Ovary (tissue), 9 donors: ENCODE data around the gene CYP46A1. TPM values are rescaled to one million over a fixed set of nuclear protein-coding genes. Genes with fewer than 3 reads are reported as not detected.

Source experiments
- DNase-seq, 5 donors: peaks; one replicate each; pipeline ENCODE4 v3.0.0-alpha.2; 2019 to 2020
- H3K27ac ChIP-seq, 2 donors: fragments of 200-600 bp; one replicate each; pipeline versions ENCODE4 v1.5.1 to v1.8.0; 2019 to 2022
- H3K27me3 ChIP-seq: fragments of 200-600 bp; one replicate; pipeline ENCODE4 v1.8.0; 2022
- H3K36me3 ChIP-seq: fragments of 200-600 bp; sonication (generic); one replicate; pipeline ENCODE4 v1.5.1; 2019
- H3K4me1 ChIP-seq: one replicate; pipeline ENCODE4 v1.8.1; 2013; ENCODE audit warnings: mild to moderate bottlenecking, moderate library complexity; ENCODE audit not compliant: insufficient read depth
- H3K4me3 ChIP-seq: fragments of 200-600 bp; sonication (generic); one replicate; pipeline ENCODE4 v1.5.1; 2017
- H3K9me3 ChIP-seq, 2 donors: fragments of 200-600 bp in 1 of 2; sonication (generic) in 1 of 2; one replicate each; pipeline versions ENCODE4 v1.5.1 to v1.8.1; 2013 to 2019; ENCODE audit warnings: mild to moderate bottlenecking in 1 of 2, moderate library complexity in 1 of 2
- CTCF ChIP-seq, 3 donors: fragments of 450-650 bp in 2 of 3; fragments of 200-600 bp in 1 of 3; IDR thresholded peaks; one replicate each; pipeline versions ENCODE4 v1.5.1 to v1.8.0; 2016 to 2022; ENCODE audit warnings: antibody characterized with exemption in 3 of 3, mild to moderate bottlenecking in 1 of 3
- EP300 ChIP-seq: sonication (generic); formaldehyde crosslinking; IDR thresholded peaks from one replicate; pipeline ENCODE4 v1.6.1; 2017; ENCODE audit warnings: antibody characterized with exemption
- POLR2A ChIP-seq: fragments of 450-650 bp; IDR thresholded peaks from one replicate; pipeline ENCODE4 v1.6.1; 2017; ENCODE audit warnings: antibody characterized with exemption, mild to moderate bottlenecking, moderate library complexity
- WGBS, 3 donors: extraction: QIAGEN DNeasy Blood & Tissue Kit in 1 of 3; methylation state at CpG; one replicate each; pipeline versions ENCODE4 v1.1.5 to v1.1.7; 2013 to 2017; 5-methylcytosine and 5-hydroxymethylcytosine counted together
- intact Hi-C, 4 donors: fragments of 100-400 bp; cut with DNase I; formaldehyde crosslinking; loops; one replicate each; pipeline versions ENCODE4 v1.11.0 to v1.15.1; 2022 to 2023
- polyA plus RNA-seq, 2 donors: library from polyadenylated mRNA; stranded (reverse); fragments of 200-250 nt in 1 of 2; fragments of 350-450 nt in 1 of 2; fragmentation: Illumina TruSeq in 1 of 2; extraction: RNeasy Lipid Tissue Mini Kit (QIAGEN cat#74804) in 1 of 2; gene quantifications; one replicate each; pipeline ENCODE4 v1.2.3, GENCODE V29; 2013 to 2014
- total RNA-seq, 7 donors: library from RNA; depleted of rRNA in 2 of 7; stranded (reverse); fragments of >200 nt in 2 of 7; fragmentation: NEBNext Ultra II Directional in 3 of 7; extraction: Animal tissue kit (Norgen Biotek cat#: 25700) in 3 of 7; gene quantifications; one replicate each; pipeline versions ENCODE4 v1.1.0 to v1.2.4, GENCODE V29; 2016 to 2023
- donor health status: DM: no; HTN: no; CAD: no; lungs with moderate emphysema.
- donor health status: DM: no; HTN: no; CAD: no.
- donor health status: Bipolar disorder and iron deficiency.
- donor health status: DM: yes; HTN: yes; CAD: no.
- donor health status: DM: no; HTN: no; CAD: no.
- donor health status: DM: yes; HTN: yes; CAD: no.

The CYP46A1 gene
- total and polyA plus RNA-seq, 9 donors: 0.48 to 4.9 (median 1.7) TPM

- H3K9me3 ChIP-seq: no peaks in the 10 kb centered on the region
- H3K4me1 ChIP-seq: no peaks in the 10 kb centered on the region
- H3K4me3 ChIP-seq: no peak overlapping the region
- no peak for TF ChIP-seq CTCF (IDR thresholded peaks at IDR 0.05)
- no peak overlapping the region for H3K27ac ChIP-seq
- 89 to 92% (median 91%) methylated on average over 8 to 9 of the region's 9 CpGs for WGBS, 3 donors
- no peak for DNase-seq
- H3K36me3 ChIP-seq: no peaks in the 10 kb centered on the region
- no peaks in the 10 kb centered on the region for H3K27me3 ChIP-seq
- intact Hi-C loops: no loop called here
Measured at GRCh38 chr14:99667821-99668220, 16.3 kb upstream of the CYP46A1 start.

DNA sequence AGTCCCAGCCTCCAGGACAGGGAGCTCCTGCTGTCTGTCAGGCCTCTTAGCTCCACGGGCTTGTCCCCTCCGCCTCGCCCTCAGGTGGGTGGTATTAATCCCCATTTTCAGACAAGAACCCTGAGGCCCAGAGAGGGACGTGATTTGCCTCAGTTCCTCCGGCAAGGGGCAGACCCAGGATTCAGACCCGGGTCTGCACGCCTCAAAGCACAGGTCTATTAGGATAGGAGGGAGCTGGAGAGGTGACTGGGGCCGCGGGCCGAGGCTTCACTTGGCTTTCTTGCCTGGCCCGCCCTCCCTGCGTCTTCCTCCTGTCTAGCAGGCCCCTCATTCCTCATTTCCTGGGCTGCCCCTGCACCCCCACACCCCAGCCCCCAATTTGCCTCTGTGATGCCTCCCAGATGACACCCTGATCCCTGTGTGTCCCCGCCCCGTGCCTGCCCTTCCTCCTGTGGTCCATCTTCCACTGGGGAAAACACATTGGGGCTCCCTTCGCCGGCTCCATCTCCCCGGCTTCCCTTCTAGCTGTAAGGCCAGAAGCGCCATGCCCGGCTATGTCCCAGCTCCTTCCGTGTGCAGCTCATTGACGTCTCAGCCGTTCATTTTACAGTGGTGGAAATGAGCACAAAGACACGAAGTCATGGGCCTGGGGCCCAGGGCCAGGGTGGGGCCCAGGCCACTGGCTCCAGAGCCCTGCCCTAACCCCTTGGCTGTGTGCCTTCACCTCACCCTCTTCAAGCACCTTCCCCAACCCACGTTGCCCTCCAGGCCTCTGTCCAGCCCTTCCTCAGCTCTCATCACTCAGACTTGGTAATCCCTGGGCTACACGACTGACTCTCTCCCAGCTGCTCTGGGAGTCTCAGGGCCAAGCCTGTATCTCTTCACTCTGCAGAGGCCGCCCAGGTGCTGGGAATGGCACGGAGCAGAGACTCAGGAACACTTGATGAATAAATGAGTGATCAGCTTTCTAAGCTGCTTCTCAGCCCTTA, 15.5 kb upstream of the CYP46A1 start:
- no peak for DNase-seq
- intact Hi-C loops: no loop called here
- Histone ChIP-seq H3K4me1 (no peaks in the 10 kb centered on the region), H3K27ac (no peak overlapping the region), H3K9me3 (no peaks in the 10 kb centered on the region), H3K36me3 (no peaks in the 10 kb centered on the region), H3K4me3 (no peak overlapping the region), H3K27me3 (no peaks in the 10 kb centered on the region)
- TF ChIP-seq CTCF (IDR thresholded peaks at IDR 0.05): no peak
- TF ChIP-seq EP300: no peak
- no peak for TF ChIP-seq POLR2A
- 86 to 88% (median 87%) methylated on average over 27 of the region's 27 CpGs for WGBS, 3 donors

GRCh38 chr14:99670361-99671234, 13.5 kb upstream of the CYP46A1 start:
- TF ChIP-seq EP300 (no peak), CTCF (IDR thresholded peaks at IDR 0.05) (no peak), POLR2A (no peak)
- H3K27ac ChIP-seq: no peak overlapping the region
- 82 to 84% (median 83%) methylated on average over 14 of the region's 14 CpGs for WGBS, 3 donors
- intact Hi-C loops: no loop called here
- H3K4me1 ChIP-seq: no peaks in the 10 kb centered on the region
- no peak for DNase-seq
- H3K36me3 ChIP-seq: no peaks in the 10 kb centered on the region
- no peaks in the 10 kb centered on the region for H3K9me3 ChIP-seq
- H3K4me3 ChIP-seq: no peak overlapping the region
- no peaks in the 10 kb centered on the region for H3K27me3 ChIP-seq
